Ishikawa (cell line): ENCODE measurements around the gene SQSTM1.

Experiments
- CEBPB ChIP-seq: IDR thresholded peaks from 2 replicates; pipeline ENCODE4 v1.6.1; 2012
- CREB1 ChIP-seq: IDR thresholded peaks from 2 replicates; pipeline ENCODE4 v1.6.1; 2012; ENCODE audit warnings: low read depth
- NFIC ChIP-seq: IDR thresholded peaks from 2 replicates; pipeline ENCODE4 v1.6.1; 2012
- RAD21 ChIP-seq: IDR thresholded peaks from 2 replicates; pipeline ENCODE4 v1.6.1; 2012; ENCODE audit warnings: low read depth
- TAF1 ChIP-seq: IDR thresholded peaks from 2 replicates; pipeline ENCODE4 v1.6.1; 2012; ENCODE audit warnings: low read depth, mild to moderate bottlenecking
- TEAD4 ChIP-seq: IDR thresholded peaks from 2 replicates; pipeline ENCODE4 v1.6.1; 2012
- YY1 ChIP-seq: IDR thresholded peaks from 2 replicates; pipeline ENCODE4 v1.6.1; 2012; ENCODE audit warnings: low read depth

GRCh38 chr5:179773686-179774040 lies 47.0 kb upstream of the SQSTM1 start:
- no peak for TF ChIP-seq TAF1
- TF ChIP-seq RAD21 = no peak
- TF ChIP-seq TEAD4 = no peak
- TF ChIP-seq YY1 = no peak
- no peak for TF ChIP-seq CREB1
- no peak for TF ChIP-seq CEBPB
- no peak for TF ChIP-seq NFIC
